GM18505 (cell line): Measurements from ENCODE around the gene CHRNB4.
"Not testable (repeated sequence)": the region's sequence is repeated elsewhere in the genome, so short reads cannot be mapped to it uniquely, and the experiment has no call there.

Experiments
- ATAC-seq: cut with Tn5 transposase; IDR thresholded peaks from one replicate; pipeline ENCODE4 v1.9.1; 2021; ENCODE audit not compliant: unreplicated experiment
- POLR2A ChIP-seq: IDR thresholded peaks from 4 replicates; pipeline ENCODE4 v1.6.1; 2011; ENCODE audit warnings: borderline replicate concordance; ENCODE audit not compliant: insufficient read depth, insufficient read length; ENCODE audit errors: extremely low read depth

Gene CHRNB4

GRCh38 chr15:78621810-78622402 lies 19.1 kb downstream of the CHRNB4 start:
- ATAC-seq, result no peak
- TF ChIP-seq POLR2A, result no peak

GRCh38 chr15:78620527-78621421 lies 20.2 kb downstream of the CHRNB4 start, which contains the start of gene CHRNA3:
Gene CHRNA3 (minus strand): TSS chr15:78620996. CDS start chr15:78620794, 202 bp downstream.
- ATAC-seq, result no peak
- TF ChIP-seq POLR2A, result no peak

- no peak for ATAC-seq
- no peak for TF ChIP-seq POLR2A
Measured at GRCh38 chr15:78620021-78620526, 20.9 kb downstream of the CHRNB4 start.

GRCh38 chr15:78619022-78619950 lies 21.7 kb downstream of the CHRNB4 start:
- ATAC-seq, result no peak
- TF ChIP-seq POLR2A, result no peak

- no peak for ATAC-seq
- no peak for TF ChIP-seq POLR2A
Measured at GRCh38 chr15:78618490-78618934, 22.5 kb downstream of the CHRNB4 start.

GRCh38 chr15:78618064-78618463 lies 22.9 kb downstream of the CHRNB4 start:
- no peak for ATAC-seq
- no peak for TF ChIP-seq POLR2A

- no peak for ATAC-seq
Measured at GRCh38 chr15:78617516-78617915, 23.5 kb downstream of the CHRNB4 start.

GRCh38 chr15:78617076-78617475 lies 23.9 kb downstream of the CHRNB4 start:
- ATAC-seq, result no peak
- TF ChIP-seq POLR2A, result no peak

More at GRCh38 chr15:78617516-78617915, 23.5 kb downstream of the CHRNB4 start:
- TF ChIP-seq POLR2A, result no peak

- no peak for TF ChIP-seq POLR2A
- no peak for ATAC-seq
Measured at GRCh38 chr15:78616506-78616905, 24.5 kb downstream of the CHRNB4 start.

GRCh38 chr15:78615151-78615589 lies 25.8 kb downstream of the CHRNB4 start:
- TF ChIP-seq POLR2A, result no peak
- no peak for ATAC-seq

GRCh38 chr15:78614021-78614420 lies 27.0 kb downstream of the CHRNB4 start:
- no peak for TF ChIP-seq POLR2A

GRCh38 chr15:78609551-78609950 lies 31.5 kb downstream of the CHRNB4 start:
- ATAC-seq, result not testable (repeated sequence)

More at GRCh38 chr15:78614021-78614420, 27.0 kb downstream of the CHRNB4 start:
- no peak for ATAC-seq

GRCh38 chr15:78605680-78606079 lies 35.3 kb downstream of the CHRNB4 start:
- TF ChIP-seq POLR2A, result no peak
- ATAC-seq, result no peak
